A549 (cell line): ENCODE measurements around the gene DHRS7B.
"Not testable (repeated sequence)": the region's sequence is repeated elsewhere in the genome, so short reads cannot be mapped to it uniquely, and the experiment has no call there.

Experiments used
- BHLHE40 ChIP-seq: IDR thresholded peaks from 2 replicates; pipeline ENCODE4 v1.6.1; 2012; ENCODE audit warnings: low read depth, low read length, inconsistent platforms
- CTCF ChIP-seq: fragments of >200 bp; sonication (Bioruptor Twin); formaldehyde crosslinking; IDR thresholded peaks from 3 replicates; pipeline ENCODE4 v1.5.1; 2016
- FOSL2 ChIP-seq, 2 experiments: fragments of 450-650 bp in 1 of 2; fragments of >200 bp in 1 of 2; sonication (Bioruptor Twin) in 1 of 2; formaldehyde crosslinking; IDR thresholded peaks; 2 replicates each; pipeline versions ENCODE4 v1.5.0 to v1.6.1; 2016 to 2020; ENCODE audit warnings: mild to moderate bottlenecking in 1 of 2, moderate library complexity in 1 of 2
- JUN ChIP-seq, 2 experiments: fragments of >200 bp; sonication (Bioruptor Twin); formaldehyde crosslinking; IDR thresholded peaks; 2 replicates in 1 of 2; 3 replicates in 1 of 2; pipeline ENCODE4 v1.6.1; 2016 to 2017
- POLR2A ChIP-seq: IDR thresholded peaks from 2 replicates; pipeline ENCODE4 v1.6.1; 2012; ENCODE audit warnings: mild to moderate bottlenecking, low read length
- RFX5 ChIP-seq: fragments of 450-650 bp; IDR thresholded peaks from 2 replicates; pipeline ENCODE4 v1.7.1; 2014; ENCODE audit warnings: antibody characterized with exemption, mild to moderate bottlenecking, moderate library complexity
- SREBF2 ChIP-seq: fragments of 450-650 bp; IDR thresholded peaks from 2 replicates; pipeline ENCODE4 v1.6.1; 2014; ENCODE audit warnings: mild to moderate bottlenecking, moderate library complexity
- USF2 ChIP-seq: fragments of 450-650 bp; IDR thresholded peaks from 2 replicates; pipeline ENCODE4 v1.6.1; 2014; ENCODE audit warnings: antibody characterized with exemption

- not testable (repeated sequence) for TF ChIP-seq USF2; CTCF; POLR2A; BHLHE40; SREBF2; FOSL2 (IDR thresholded peaks at IDR 0.05); FOSL2 (CRISPR knock-in tag; IDR thresholded peaks at IDR 0.05); JUN (IDR thresholded peaks at IDR 0.05); RFX5
Observed at GRCh38 chr17:21124517-21124916, 2.2 kb upstream of the DHRS7B start.
